GM18508 (cell line): Measurements from ENCODE around the gene PCYT2.

Experiments used
- ATAC-seq: cut with Tn5 transposase; IDR thresholded peaks from one replicate; pipeline ENCODE4 v1.9.1; 2021; ENCODE audit warnings: moderate number of reproducible peaks; ENCODE audit not compliant: insufficient read depth, unreplicated experiment

PCYT2 gene

GRCh38 chr17:81859906-81860755, 51.1 kb downstream of the PCYT2 start, which contains the start of gene P4HB:
Gene P4HB, minus strand, starts transcription at chr17:81860535. Its CDS starts 64 bp downstream, at chr17:81860471.
- ATAC-seq: no peak

GRCh38 chr17:81858967-81859905, 52.0 kb downstream of the PCYT2 start:
- no peak for ATAC-seq

GRCh38 chr17:81858170-81858966, 52.8 kb downstream of the PCYT2 start:
- no peak for ATAC-seq

GRCh38 chr17:81854974-81855774, 56.0 kb downstream of the PCYT2 start:
- ATAC-seq: no peak

GRCh38 chr17:81852237-81852636, 59.0 kb downstream of the PCYT2 start:
- no peak for ATAC-seq

- no peak for ATAC-seq
These were observed 59.8 kb downstream of the PCYT2 start for GRCh38 chr17:81851423-81851822.
